ENCODE measurements around the gene LRRC4C. TPM values are rescaled to one million over a fixed set of nuclear protein-coding genes. Genes with fewer than 3 reads are reported as not detected.

LRRC4C gene
- total RNA-seq, 1 experiment from 2014 or later = 0.15 TPM

DNA sequence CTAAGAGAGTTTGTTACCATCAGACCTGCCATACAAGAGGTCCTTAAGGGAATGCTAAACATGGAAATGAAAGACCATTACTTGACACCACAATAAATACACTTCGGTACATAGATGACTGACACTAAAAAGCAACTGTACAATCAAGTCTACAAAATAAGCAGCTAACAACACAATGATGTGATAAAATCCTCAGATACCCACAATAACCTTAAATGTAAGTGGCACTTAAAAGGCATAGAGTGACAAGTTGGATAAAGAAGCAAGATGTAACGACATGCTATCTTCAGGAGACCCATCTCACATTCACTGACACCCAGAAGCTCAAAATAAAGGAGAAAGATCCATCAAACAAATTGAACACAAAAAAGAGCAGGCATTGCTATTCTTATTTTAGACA, 107.6 kb downstream of the LRRC4C start:
- intact Hi-C loops (cut with micrococcal nuclease; ENCODE audit: unreplicated experiment) (no loop called here), in situ Hi-C loops (cut with HindIII; ENCODE audit: low pct_unique_long_range_greater_than_20kb, low sequenced_read_pairs) (no loop called here)
- H3K27me3 ChIP-seq (ENCODE audit: control insufficient read depth, insufficient read depth, low read length) = no peaks in the 10 kb centered on the region
- TF ChIP-seq, protein P1, sequence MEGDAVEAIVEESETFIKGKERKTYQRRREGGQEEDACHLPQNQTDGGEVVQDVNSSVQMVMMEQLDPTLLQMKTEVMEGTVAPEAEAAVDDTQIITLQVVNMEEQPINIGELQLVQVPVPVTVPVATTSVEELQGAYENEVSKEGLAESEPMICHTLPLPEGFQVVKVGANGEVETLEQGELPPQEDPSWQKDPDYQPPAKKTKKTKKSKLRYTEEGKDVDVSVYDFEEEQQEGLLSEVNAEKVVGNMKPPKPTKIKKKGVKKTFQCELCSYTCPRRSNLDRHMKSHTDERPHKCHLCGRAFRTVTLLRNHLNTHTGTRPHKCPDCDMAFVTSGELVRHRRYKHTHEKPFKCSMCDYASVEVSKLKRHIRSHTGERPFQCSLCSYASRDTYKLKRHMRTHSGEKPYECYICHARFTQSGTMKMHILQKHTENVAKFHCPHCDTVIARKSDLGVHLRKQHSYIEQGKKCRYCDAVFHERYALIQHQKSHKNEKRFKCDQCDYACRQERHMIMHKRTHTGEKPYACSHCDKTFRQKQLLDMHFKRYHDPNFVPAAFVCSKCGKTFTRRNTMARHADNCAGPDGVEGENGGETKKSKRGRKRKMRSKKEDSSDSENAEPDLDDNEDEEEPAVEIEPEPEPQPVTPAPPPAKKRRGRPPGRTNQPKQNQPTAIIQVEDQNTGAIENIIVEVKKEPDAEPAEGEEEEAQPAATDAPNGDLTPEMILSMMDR (IDR thresholded peaks at IDR 0.05) = no peak
- TF ChIP-seq, protein P2, sequence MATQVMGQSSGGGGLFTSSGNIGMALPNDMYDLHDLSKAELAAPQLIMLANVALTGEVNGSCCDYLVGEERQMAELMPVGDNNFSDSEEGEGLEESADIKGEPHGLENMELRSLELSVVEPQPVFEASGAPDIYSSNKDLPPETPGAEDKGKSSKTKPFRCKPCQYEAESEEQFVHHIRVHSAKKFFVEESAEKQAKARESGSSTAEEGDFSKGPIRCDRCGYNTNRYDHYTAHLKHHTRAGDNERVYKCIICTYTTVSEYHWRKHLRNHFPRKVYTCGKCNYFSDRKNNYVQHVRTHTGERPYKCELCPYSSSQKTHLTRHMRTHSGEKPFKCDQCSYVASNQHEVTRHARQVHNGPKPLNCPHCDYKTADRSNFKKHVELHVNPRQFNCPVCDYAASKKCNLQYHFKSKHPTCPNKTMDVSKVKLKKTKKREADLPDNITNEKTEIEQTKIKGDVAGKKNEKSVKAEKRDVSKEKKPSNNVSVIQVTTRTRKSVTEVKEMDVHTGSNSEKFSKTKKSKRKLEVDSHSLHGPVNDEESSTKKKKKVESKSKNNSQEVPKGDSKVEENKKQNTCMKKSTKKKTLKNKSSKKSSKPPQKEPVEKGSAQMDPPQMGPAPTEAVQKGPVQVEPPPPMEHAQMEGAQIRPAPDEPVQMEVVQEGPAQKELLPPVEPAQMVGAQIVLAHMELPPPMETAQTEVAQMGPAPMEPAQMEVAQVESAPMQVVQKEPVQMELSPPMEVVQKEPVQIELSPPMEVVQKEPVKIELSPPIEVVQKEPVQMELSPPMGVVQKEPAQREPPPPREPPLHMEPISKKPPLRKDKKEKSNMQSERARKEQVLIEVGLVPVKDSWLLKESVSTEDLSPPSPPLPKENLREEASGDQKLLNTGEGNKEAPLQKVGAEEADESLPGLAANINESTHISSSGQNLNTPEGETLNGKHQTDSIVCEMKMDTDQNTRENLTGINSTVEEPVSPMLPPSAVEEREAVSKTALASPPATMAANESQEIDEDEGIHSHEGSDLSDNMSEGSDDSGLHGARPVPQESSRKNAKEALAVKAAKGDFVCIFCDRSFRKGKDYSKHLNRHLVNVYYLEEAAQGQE (IDR thresholded peaks at IDR 0.05; ENCODE audit: insufficient read depth in 1 of 2, low read depth in 2 of 2, low read length in 1 of 2) = no peak
- TF ChIP-seq SIN3A (IDR thresholded peaks at IDR 0.05; ENCODE audit: borderline replicate concordance, insufficient read depth, low read depth, low read length) (no peak), TCF7L2 (IDR thresholded peaks at IDR 0.05; ENCODE audit: low read depth, low read length) (no peak), POLR2AphosphoS5 (IDR thresholded peaks at IDR 0.05; ENCODE audit: low read depth, low read length) (no peak)
- BruUV-seq (replicated peaks) = no TSS peak
- H3K9me3 ChIP-seq (ENCODE audit: control insufficient read depth, insufficient read depth, low read depth, low read length) = no peaks in the 10 kb centered on the region
- ChIA-PET CTCF (no interaction called here), POLR2A (no interaction called here)
- H3K4me1 ChIP-seq (ENCODE audit: control insufficient read depth, insufficient read depth, low read length) = no peaks in the 10 kb centered on the region
- H3K27ac ChIP-seq (ENCODE audit: low read length) = no peak overlapping the region
- H3K4me3 ChIP-seq (ENCODE audit: low read depth in 2 of 2, low read length in 2 of 2) = no peak overlapping the region
- DNase-seq (ENCODE audit: low read depth, low spot score) (no peak), ATAC-seq (no peak)
- no peaks in the 10 kb centered on the region for H3K36me3 ChIP-seq (ENCODE audit: control insufficient read depth, insufficient read depth, low read length)

DNA sequence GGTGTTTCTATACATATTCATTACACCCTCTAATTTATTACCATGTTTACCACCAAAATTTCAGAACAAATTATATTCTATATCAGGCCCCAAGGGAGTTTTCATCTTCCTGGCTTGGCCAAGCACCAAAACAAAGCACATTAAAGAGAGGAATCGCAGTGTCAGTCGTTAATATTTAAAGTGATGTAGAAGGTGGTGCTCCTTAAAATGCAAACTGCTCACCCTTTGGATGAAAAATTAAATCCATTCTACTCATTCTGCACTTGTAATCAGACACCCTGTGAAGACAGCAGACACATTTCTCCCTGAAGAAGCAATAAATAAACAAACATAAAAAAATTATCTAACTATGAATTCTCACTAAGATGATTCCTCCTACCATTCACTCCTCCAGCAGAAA, 113.4 kb downstream of the LRRC4C start:
- Histone ChIP-seq H3K36me3 (ENCODE audit: control insufficient read depth, insufficient read depth, low read length) (no peaks in the 10 kb centered on the region), H3K27ac (ENCODE audit: low read length) (no peak overlapping the region), H3K27me3 (ENCODE audit: control insufficient read depth, insufficient read depth, low read length) (no peaks in the 10 kb centered on the region), H3K4me1 (ENCODE audit: control insufficient read depth, insufficient read depth, low read length) (no peaks in the 10 kb centered on the region), H3K4me3 (ENCODE audit: low read depth in 2 of 2, low read length in 2 of 2) (no peak overlapping the region), H3K9me3 (ENCODE audit: control insufficient read depth, insufficient read depth, low read depth, low read length) (no peaks in the 10 kb centered on the region)
- intact Hi-C loops (cut with micrococcal nuclease; ENCODE audit: unreplicated experiment) (no loop called here), in situ Hi-C loops (cut with HindIII; ENCODE audit: low pct_unique_long_range_greater_than_20kb, low sequenced_read_pairs) (no loop called here)
- CTCF ChIA-PET = no interaction called here
- no TSS peak for BruUV-seq (replicated peaks)
- DNase-seq (ENCODE audit: low read depth, low spot score) (no peak), ATAC-seq (no peak)
- POLR2A ChIA-PET = no interaction called here
- TF ChIP-seq, protein P2 (IDR thresholded peaks at IDR 0.05; ENCODE audit: insufficient read depth in 1 of 2, low read depth in 2 of 2, low read length in 1 of 2) = no peak
- TF ChIP-seq POLR2AphosphoS5 (IDR thresholded peaks at IDR 0.05; ENCODE audit: low read depth, low read length) (no peak), TCF7L2 (IDR thresholded peaks at IDR 0.05; ENCODE audit: low read depth, low read length) (no peak), SIN3A (IDR thresholded peaks at IDR 0.05; ENCODE audit: borderline replicate concordance, insufficient read depth, low read depth, low read length) (no peak)
- TF ChIP-seq, protein P1 (IDR thresholded peaks at IDR 0.05) = no peak

All from Panc1 (cell line).